ENCODE measurements around the gene NAB1.

The NAB1 gene

DNA sequence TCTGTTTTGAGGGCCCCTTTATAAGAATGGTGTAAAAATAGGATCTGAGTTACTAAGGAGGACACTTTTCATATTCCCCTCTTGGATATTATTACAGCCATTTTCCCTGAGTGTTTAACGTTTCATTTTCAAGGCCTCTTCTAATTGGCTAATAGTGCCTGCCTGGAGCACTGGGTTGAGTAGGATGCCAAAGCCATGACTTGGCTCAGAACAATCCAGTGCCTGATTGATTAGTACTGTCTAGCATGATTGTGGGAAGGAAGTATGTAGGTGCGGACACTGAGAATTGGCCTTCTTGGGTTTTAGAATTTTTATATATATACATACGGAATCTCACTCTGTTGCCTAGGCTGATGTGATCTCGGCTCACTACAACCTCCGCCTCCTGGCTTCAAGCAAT is 66.1 kb downstream of the NAB1 start:
- no peak for DNase-seq (ENCODE audit: low read depth)
- no peak overlapping the region for H3K4me3 ChIP-seq (ENCODE audit: low read depth, low read length)
- TF ChIP-seq, protein P1, sequence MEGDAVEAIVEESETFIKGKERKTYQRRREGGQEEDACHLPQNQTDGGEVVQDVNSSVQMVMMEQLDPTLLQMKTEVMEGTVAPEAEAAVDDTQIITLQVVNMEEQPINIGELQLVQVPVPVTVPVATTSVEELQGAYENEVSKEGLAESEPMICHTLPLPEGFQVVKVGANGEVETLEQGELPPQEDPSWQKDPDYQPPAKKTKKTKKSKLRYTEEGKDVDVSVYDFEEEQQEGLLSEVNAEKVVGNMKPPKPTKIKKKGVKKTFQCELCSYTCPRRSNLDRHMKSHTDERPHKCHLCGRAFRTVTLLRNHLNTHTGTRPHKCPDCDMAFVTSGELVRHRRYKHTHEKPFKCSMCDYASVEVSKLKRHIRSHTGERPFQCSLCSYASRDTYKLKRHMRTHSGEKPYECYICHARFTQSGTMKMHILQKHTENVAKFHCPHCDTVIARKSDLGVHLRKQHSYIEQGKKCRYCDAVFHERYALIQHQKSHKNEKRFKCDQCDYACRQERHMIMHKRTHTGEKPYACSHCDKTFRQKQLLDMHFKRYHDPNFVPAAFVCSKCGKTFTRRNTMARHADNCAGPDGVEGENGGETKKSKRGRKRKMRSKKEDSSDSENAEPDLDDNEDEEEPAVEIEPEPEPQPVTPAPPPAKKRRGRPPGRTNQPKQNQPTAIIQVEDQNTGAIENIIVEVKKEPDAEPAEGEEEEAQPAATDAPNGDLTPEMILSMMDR (IDR thresholded peaks at IDR 0.05; ENCODE audit: insufficient read depth, low read depth, low read length, missing control alignments): no peak

DNA sequence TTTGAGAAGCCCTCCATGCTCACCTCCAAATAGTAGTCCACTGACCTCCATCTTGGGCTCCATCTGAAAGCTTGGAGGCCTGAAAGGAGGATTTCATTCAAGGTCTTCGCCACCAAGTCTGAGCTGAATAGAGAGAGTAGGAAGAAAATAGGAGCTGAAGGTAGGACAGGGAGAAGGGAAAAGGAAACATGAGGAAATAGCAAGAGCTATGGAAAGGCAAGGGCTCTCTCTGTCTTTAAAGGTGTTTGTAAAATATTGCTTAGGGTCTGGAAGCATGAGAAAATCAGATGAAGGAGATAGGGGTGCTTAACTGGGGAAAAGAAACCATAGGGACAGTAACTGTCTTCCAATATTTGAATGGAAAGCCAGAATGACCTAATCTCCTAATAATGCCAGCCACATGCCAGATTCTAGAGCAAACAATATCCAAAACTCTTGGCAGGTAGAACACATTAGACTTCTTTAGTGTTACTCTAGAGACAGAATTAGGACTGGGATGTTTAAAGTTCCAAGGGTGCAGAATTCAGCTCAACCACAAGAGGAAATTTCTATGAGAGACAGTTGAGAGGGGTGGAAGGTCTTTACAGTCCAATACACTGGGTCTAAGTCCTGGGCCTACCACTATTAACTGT is 67.4 kb downstream of the NAB1 start:
- TF ChIP-seq, protein P1 (IDR thresholded peaks at IDR 0.05; ENCODE audit: insufficient read depth, low read depth, low read length, missing control alignments): no peak
- no peak overlapping the region for H3K4me3 ChIP-seq (ENCODE audit: low read depth, low read length)
- DNase-seq (ENCODE audit: low read depth): no peak

DNA sequence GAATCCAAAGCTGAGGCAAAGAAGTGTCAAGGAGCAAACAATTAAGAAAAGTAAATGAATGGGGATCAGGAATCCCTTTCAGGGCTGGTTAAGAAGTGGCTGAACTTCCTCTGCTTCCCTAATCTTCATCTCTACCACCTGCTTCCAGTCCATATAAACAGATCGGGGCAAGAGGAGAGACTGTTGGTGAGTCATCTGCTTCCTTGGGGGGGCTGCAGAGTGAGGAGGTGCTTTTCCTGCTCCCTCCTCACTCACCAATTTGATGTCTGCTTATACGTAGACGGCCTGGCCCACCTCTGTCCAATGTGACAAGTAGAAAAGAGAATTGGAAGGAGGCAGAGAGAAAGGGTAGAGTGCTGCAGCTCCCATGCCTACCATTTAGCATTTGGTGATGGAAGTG is 68.4 kb downstream of the NAB1 start:
- TF ChIP-seq, protein P1 (IDR thresholded peaks at IDR 0.05; ENCODE audit: insufficient read depth, low read depth, low read length, missing control alignments): no peak
- no peak for DNase-seq (ENCODE audit: low read depth)

DNA sequence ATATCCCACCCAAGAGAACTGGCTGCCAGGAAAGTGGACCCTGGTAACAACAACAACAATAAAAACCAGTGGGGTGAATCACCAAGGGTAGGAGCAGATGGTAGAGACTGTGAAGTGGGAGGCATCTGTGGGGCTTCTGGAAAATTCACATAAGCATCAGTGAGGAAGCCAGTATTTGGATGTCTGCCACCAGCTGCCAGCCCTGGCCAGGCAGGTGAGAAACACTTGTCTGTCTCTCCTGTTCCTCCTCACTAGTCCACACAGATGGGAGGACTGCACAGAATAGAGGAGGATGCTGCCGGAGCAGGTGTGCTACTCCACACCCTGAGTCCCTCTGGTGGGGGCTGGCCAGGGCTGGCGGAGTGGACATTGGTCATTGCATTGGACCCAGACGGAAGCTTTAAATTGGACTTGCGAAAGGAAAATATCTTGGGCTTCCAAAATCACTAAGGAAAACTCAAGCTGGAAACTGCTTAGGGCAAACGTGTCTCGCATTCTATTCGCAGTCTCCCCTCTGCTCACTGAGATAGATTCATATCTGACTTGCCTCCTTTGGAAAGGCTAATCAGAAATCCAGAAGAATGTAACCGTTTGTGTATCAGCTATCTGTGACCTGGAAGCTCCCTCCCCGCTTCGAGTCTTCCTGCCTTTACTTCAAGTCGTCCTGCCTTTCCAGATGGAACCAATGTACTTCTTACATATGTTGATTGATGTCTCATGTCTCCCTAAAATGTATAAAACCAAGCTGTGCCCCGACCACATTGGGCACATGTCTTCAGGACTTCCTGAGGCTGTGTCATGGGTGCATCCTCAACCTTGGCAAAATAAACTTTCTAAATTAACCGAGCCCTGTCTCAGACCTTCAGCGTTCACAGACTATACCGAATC is 69.1 kb downstream of the NAB1 start:
- no peak for DNase-seq (ENCODE audit: low read depth)
- TF ChIP-seq, protein P1 (IDR thresholded peaks at IDR 0.05; ENCODE audit: insufficient read depth, low read depth, low read length, missing control alignments): no peak

More for the DNA sequence above, 68.4 kb downstream of the NAB1 start:
- H3K4me3 ChIP-seq (ENCODE audit: low read depth, low read length): no peak overlapping the region

DNA sequence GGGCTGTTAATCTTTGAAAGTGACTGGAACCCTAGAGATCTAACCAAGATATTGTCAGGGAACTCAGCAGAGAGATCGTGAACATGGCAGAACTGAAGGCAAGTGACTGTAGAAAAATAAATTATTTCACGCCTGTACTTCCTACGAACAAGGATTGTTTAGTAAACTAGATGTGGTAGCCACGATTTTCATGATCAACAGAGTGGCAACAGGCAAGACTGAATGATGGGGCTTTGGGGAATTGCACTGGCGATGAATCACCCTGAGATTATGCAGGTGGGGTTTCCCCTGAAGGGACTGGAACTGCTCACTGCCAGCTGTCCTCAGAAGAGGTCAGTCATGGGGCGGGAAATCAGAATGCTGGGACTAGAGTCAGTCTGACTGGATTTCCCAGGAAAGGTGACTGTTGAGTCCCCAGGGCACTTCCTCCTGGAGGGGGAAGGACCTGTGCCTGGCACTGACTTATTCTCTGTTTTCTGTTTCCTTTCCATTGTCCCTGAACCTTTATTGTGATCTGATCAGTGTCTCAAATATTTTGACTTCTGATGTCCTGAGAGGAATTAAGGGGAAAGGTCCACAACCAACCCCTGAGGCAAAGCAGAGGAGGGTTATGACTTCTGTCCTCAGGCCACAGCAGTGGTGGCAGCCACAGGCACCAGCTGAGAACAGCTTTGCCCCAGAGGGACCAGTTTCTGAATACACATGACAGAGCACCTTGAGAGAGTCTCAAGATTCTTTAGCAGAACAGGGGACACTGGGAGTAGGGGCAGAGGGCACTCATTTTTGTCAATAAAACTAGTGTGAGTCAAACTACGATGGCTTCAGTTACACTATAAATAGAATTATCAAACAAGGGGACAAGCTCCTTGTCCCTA is 70.0 kb downstream of the NAB1 start:
- H3K4me3 ChIP-seq (ENCODE audit: low read depth, low read length): no peak overlapping the region
- TF ChIP-seq, protein P1 (IDR thresholded peaks at IDR 0.05; ENCODE audit: insufficient read depth, low read depth, low read length, missing control alignments): no peak
- peak; percentile 82 for DNase-seq (ENCODE audit: low read depth)

More for the DNA sequence above, 69.1 kb downstream of the NAB1 start:
- H3K4me3 ChIP-seq (ENCODE audit: low read depth, low read length): no peak overlapping the region

DNA sequence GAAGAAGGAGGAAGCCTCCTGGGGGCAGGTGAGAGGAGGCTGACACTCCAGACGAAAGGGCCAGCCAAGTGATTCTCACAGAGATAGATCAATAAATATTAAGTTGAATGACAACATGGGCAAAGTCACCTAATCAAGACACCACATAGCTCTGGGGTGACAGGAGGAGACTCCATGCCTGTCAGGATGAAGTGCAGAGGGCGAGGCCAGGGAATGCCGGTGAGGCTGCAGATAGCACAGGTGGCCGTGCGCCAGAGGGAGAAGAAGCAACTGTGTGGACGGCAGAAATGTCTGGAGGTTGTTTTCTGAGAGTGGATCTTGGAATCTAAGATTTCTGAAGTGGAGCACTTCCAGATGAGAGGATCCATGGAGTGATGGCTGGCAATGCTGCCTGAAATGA is 71.4 kb downstream of the NAB1 start:
- no peak for DNase-seq (ENCODE audit: low read depth)
- H3K4me3 ChIP-seq (ENCODE audit: low read depth, low read length): no peak overlapping the region
- TF ChIP-seq, protein P1 (IDR thresholded peaks at IDR 0.05; ENCODE audit: insufficient read depth, low read depth, low read length, missing control alignments): no peak

All from GM12865 (cell line).